Urinary bladder (tissue), 4 donors: ENCODE measurements around the gene IFITM10. TPM values are rescaled to one million over a fixed set of nuclear protein-coding genes. Genes with fewer than 3 reads are reported as not detected.

Experiments
- DNase-seq: peaks from one replicate; pipeline ENCODE4 v3.0.0-alpha.2; 2015; ENCODE audit errors: extremely low spot score
- H3K27ac ChIP-seq: one replicate; pipeline ENCODE4 v1.5.1; 2013; ENCODE audit warnings: low read depth, mild to moderate bottlenecking, moderate library complexity
- H3K36me3 ChIP-seq: one replicate; pipeline ENCODE4 v1.6.1; 2013; ENCODE audit warnings: mild to moderate bottlenecking, moderate library complexity; ENCODE audit not compliant: insufficient read depth
- H3K4me1 ChIP-seq: one replicate; pipeline ENCODE4 v1.6.1; 2013; ENCODE audit warnings: mild to moderate bottlenecking, moderate library complexity; ENCODE audit not compliant: insufficient read depth
- H3K4me3 ChIP-seq: one replicate; pipeline ENCODE4 v1.5.1; 2013; ENCODE audit warnings: low read depth, low read length
- WGBS: extraction: QIAGEN DNeasy Blood & Tissue Kit; methylation state at CpG from one replicate; pipeline ENCODE4 v1.1.7; 2013; 5-methylcytosine and 5-hydroxymethylcytosine counted together
- polyA plus RNA-seq: library from polyadenylated mRNA; stranded (reverse); fragments of 200-250 nt; gene quantifications from one replicate; pipeline ENCODE4 v1.2.3, GENCODE V29; 2013
- total RNA-seq: library from RNA; depleted of rRNA; stranded (reverse); fragments of >200 nt; gene quantifications from one replicate; pipeline ENCODE4 v1.2.3, GENCODE V29; 2014
- donor health status: healthy with polysubstance abuse.
- donor health status: healthy.

Gene IFITM10
- total and polyA plus RNA-seq, 2 donors: 1.0 to 1.9 TPM

DNA sequence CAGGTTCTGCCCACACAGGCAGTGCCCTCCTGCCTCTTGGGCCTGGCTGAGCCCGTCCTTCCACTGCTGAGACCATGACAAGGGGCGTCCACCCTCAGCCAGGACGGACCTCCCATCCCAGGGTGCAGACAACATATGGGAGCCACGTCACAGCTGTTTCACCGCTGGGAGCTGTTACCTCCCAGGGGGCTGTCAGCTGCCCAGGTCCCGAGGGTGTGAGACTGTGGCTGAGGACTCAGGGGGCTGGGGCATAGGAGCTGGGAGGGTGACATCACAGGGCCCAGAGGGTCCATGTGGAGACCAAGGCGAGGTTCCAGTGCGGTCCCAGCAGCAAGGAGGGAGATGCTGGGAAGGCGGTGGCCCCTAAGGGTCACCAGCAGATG is 31.2 kb upstream of the IFITM10 start:
- no peak for DNase-seq
- Histone ChIP-seq H3K36me3 (no peaks in the 10 kb centered on the region), H3K4me3 (no peak overlapping the region), H3K4me1 (no peaks in the 10 kb centered on the region), H3K27ac (no peak overlapping the region)
- WGBS: 79% methylated on average over 9 of the region's 9 CpGs

DNA sequence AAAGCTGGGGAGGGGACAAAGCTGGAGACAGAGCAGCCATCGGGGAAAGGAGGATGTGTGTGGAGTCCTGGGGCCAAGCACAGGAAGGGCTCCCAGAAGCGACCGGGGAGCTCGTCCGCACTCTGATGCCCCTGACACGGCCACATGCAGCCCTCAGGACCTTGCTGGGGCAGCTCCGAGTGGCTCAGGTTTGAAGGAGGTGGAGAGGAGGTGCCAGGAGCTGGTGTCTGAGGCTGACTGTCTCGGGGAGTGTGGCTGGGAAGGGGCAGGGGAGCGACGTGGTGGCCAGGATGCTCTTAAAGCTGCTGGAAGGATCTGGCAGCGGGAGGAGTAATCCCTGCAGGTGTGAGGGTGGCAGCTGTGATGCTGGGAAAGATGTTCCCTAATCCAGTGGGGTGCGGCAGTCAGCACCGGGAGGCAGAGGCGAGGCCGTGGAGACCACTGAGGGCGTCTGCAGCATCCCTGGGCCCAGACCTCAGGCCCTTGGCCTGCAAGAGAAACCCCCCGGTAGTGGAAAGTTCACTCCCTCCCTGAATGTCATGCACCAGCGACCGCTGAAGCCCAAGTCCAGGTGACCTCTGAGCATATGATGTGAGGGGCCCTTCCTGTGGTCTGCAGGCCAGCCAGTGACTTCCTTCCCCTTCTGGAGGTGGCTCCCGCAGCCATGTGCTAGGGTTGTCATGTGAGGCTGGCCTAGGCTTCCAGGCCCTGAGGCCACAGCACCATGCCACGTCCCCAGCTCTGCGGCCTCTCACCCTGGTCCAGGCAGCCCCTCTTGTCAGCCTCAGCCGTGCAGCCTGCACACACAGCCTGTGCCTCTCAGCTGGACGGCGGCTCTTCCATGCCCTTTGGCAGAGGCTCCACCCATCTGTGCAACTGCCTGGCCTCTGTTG is 30.6 kb upstream of the IFITM10 start:
- Histone ChIP-seq H3K36me3 (no peaks in the 10 kb centered on the region), H3K4me3 (no peak overlapping the region), H3K4me1 (no peaks in the 10 kb centered on the region), H3K27ac (no peak overlapping the region)
- DNase-seq: no peak
- 70% methylated on average over 25 of the region's 25 CpGs for WGBS

DNA sequence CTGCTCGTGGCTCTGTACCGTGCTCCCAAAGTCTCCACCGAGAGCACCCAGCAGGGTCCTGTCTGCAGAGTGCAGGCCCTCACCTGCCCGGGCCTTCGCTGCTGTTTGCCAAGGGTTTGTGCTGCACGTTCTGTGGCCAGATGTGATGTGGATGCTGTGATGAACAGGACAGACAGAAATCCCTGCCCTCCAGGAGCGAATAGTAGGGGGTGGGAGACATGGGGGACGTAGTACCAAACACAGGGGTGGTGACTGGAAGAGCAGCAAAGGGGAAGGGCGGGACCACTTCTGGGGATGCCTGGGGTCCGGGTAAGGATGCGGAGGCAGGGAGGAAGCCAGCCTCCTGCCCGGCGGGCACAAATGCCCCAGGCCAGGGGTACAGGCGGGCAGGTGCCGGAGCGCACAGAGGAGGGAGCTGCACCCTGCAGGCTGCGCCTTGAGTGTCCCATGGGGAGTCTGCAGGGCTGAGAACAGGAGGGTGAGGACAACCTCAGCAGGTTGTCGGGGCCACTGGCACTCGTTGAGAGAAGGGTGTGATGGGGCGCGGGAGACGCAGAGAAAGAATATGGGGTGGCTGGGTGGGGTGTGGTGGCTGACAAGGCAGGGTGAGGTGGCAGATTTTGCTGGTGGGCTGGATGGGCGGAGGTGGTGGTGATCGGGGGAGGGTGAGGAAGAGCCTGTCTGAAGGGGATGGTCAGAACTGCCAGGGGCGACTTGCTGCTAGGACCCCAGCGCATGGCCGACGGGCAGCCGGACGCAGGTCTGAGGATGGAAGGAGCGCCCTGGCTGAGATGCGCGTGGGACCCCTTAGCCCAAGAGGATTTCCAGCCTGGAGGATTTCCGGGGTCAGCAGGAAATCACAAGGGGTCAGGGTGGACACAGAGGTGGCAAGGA is 29.7 kb upstream of the IFITM10 start:
- 78% methylated on average over 34 of the region's 34 CpGs for WGBS
- DNase-seq: no peak
- no peaks in the 10 kb centered on the region for H3K4me1 ChIP-seq
- no peak overlapping the region for H3K4me3 ChIP-seq
- H3K27ac ChIP-seq: no peak overlapping the region
- no peaks in the 10 kb centered on the region for H3K36me3 ChIP-seq

DNA sequence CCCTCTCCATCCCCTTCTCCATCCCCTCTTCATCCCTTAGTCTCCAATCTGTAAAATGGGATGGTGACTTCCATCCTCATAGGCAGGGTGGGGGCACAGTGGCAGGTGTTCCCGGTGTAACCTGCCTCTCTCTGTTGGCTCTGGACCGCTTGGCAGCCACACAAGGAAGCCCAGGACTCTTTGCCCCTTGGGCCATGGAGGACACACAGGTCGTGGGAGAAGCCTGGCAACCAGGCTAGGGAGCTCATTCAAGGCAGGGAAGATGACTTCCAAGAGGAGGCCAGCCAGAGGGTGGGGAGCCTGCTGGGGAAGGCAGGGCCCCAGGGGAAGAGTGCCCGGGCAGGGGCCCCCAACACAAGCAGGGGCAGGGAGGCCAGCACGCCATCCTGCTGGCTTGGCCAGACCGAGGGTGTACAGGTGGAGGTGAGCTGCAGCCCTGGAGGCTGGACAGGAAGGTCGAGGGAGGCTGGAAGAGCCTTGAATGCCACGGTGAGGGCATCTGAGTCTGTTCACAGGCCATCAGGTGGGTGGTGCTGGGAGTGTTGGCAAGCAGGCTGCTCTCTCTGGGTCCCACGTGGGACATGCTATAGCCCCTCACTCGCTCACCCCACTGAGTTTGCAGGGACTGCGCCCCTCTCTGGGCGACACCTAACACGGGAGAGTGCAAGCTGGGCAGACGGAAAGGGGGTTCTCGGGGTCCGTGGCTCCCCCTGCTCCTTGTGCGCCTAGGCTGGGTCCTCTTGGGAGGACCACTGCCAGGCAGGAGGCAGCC is 28.8 kb upstream of the IFITM10 start:
- DNase-seq: no peak
- no peaks in the 10 kb centered on the region for H3K36me3 ChIP-seq
- no peaks in the 10 kb centered on the region for H3K4me1 ChIP-seq
- no peak overlapping the region for H3K27ac ChIP-seq
- 77% methylated on average over 17 of the region's 17 CpGs for WGBS
- H3K4me3 ChIP-seq: no peak overlapping the region

DNA sequence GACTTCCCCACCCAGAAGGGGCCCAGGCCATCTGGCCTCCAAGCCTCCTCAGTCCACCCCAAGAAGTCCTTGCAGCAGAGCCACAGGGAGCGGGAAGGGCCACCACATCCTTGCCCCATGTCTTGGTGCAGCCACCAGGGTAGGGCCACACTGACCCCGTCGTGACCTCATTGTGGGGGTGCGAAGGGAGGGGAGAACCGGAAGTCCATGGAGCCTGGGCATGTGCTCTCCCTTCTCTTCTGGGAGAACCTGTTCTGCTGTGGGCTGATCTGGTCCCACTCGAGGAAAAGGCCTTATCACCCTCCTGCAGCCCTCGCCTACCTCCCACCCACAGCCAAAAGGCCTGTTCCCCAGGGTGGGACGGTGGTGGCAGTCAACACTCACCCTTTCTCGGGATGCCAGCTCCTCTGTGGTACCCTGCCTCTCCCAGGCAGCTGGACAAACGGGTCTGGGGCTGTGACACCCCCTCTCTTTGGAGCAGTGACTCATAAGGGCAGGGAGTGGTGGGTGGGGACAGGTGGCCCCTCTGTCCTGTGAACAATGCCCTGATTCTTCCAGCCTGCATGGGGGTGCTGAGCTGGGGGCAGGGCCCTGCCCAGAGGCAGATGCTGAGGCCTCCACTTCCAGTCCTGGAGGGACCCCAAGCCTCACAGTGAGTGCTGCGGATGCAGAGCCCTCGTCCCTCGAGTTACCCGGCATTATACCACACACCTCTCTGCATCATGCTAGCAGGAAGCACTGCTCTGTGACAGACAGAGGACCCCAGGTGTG is 27.9 kb upstream of the IFITM10 start:
- no peak for DNase-seq
- H3K4me1 ChIP-seq: no peaks in the 10 kb centered on the region
- H3K4me3 ChIP-seq: no peak overlapping the region
- peak overlapping the region; percentile 0 for H3K27ac ChIP-seq
- WGBS: 72% methylated on average over 14 of the region's 14 CpGs
- H3K36me3 ChIP-seq: no peaks in the 10 kb centered on the region

DNA sequence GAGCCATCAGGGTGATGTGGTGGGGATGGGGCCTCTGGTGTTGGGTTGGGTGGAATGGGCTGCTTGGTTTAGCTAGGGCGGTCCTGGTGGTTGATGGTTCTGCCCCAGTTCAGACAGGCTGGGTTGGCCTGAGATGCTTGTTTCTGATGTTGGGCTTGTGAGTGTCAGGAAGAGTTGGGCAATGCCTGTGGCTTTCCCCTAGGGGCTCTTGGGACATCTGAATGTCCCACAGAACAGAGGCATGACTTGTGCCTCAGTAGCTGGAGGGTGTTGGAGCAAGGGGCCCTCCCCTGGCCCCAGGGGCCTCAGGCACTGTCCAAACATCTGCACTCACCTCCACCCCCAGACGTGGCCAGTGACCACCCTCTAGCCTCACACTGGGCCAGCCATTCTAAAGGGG is 27.3 kb upstream of the IFITM10 start:
- 76% methylated on average over 2 of the region's 2 CpGs for WGBS
- H3K27ac ChIP-seq: no peak overlapping the region
- H3K36me3 ChIP-seq: no peaks in the 10 kb centered on the region
- no peaks in the 10 kb centered on the region for H3K4me1 ChIP-seq
- DNase-seq: no peak
- H3K4me3 ChIP-seq: no peak overlapping the region

DNA sequence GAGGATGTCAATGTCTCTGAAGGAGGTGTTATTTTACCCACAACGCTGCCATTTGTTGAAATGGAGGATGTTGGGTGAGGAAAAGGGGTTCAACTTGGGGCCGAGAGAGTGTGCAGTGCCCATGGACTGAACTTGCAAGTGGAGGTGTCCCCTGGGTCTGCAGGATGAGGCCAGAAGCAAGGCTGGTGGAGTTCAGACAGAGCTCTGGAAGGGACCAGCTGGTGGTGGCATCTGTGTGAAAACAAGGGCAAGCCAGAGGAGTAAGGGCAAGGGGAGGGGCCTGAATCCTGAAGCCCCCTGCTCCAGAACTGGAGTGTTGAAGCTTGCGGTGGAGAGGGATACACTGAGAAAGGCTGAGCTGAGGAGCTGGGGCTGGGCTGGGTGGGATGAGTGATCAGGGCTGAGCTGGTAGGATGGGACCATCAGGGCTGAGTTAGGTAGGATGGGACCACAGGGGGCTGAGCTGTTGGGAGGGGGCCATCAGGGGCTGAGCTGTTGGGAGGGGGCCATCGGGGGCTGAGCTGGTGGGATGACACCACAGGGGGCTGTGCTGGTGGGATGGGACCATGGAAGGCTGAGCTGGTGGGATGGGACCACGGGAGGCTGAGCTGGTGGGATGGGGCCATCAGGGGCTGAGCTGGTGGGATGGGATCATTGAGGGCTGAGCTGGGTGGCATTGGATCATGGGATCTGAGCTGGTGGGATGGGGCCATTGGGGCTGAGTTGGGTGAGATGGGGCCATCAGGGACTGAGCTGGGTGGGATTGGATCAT is 26.7 kb upstream of the IFITM10 start:
- no peak overlapping the region for H3K4me3 ChIP-seq
- 93% methylated on average over 5 of the region's 5 CpGs for WGBS
- H3K27ac ChIP-seq: no peak overlapping the region
- no peak for DNase-seq
- no peaks in the 10 kb centered on the region for H3K4me1 ChIP-seq
- H3K36me3 ChIP-seq: no peaks in the 10 kb centered on the region

DNA sequence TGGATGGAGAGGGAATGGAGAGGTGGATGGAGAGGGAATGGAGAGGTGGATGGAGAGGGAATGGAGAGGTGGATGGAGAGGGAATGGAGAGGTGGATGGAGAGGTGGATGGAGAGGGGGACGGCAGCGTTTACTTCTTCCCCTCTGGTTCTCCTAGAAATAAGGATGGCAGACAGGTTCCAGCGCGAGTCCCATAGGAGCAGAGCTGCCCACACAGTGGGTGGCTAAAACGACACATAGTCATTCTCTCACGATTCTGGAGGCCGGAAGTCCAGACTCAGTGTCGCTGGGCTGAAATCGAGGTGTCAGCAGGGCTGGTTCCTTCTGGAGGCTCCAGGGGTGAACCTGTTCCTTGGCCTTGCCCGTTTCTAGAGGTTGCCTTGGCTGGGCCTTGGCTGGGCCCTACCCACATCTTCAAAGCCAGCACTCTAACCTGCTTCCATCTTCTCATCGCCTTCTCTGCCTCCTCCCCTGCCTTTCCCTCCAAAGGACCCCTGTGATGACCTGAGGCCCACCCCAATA is 26.0 kb upstream of the IFITM10 start:
- Histone ChIP-seq H3K36me3 (no peaks in the 10 kb centered on the region), H3K4me3 (no peak overlapping the region), H3K4me1 (no peaks in the 10 kb centered on the region), H3K27ac (no peak overlapping the region)
- 91% methylated on average over 11 of the region's 11 CpGs for WGBS
- no peak for DNase-seq

DNA sequence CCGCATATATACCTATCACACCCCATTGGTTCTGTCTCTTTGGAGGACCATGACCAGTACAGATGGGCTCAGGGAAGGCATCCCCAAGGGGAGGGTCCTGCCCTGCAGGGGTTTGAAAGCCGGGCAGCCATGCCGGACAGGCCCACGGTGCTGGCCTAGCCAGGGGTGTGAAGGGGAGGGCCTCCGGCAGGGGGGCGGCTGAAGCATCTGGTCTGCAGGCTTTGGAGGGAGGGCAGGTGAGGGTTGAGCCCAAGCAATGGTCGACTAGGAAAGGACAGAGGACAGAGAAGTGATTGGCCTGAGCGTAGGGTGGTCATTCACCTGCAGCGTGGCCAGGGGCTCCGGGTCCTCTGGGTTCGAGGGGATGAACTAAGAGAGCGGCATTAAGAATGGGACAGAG is 24.5 kb upstream of the IFITM10 start:
- DNase-seq: no peak
- Histone ChIP-seq H3K4me1 (no peaks in the 10 kb centered on the region), H3K36me3 (no peaks in the 10 kb centered on the region), H3K4me3 (no peak overlapping the region), H3K27ac (no peak overlapping the region)
- 86% methylated on average over 12 of the region's 12 CpGs for WGBS

DNA sequence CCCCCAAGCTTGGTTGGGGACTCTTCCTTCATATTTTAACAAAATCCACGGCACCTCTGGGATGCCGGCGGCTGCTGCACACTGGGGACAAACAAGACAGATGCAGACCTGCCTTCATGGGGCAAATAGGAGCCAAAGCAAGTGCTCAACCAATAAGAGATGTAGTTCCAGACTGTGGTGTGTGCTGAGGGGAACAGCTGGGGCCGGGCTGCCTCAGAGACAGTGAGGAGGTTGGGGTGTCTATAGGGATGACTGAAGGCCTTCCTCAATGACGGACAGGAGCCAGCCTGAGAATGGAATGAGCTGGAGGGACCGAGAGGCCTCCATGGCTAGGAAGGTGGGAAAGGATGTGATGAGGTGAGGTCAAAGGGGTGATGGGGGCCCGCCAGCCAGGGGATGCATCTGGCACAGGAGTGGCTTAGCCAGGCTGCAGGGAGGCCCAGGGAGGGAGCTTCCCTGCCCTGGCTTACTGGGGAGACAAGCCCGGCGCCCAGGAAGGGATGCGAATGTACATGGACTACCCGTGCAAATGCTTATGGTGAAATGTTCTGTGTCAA is 23.7 kb upstream of the IFITM10 start:
- Histone ChIP-seq H3K36me3 (no peaks in the 10 kb centered on the region), H3K4me1 (no peaks in the 10 kb centered on the region), H3K4me3 (no peak overlapping the region), H3K27ac (no peak overlapping the region)
- 93% methylated on average over 11 of the region's 11 CpGs for WGBS
- DNase-seq: no peak

DNA sequence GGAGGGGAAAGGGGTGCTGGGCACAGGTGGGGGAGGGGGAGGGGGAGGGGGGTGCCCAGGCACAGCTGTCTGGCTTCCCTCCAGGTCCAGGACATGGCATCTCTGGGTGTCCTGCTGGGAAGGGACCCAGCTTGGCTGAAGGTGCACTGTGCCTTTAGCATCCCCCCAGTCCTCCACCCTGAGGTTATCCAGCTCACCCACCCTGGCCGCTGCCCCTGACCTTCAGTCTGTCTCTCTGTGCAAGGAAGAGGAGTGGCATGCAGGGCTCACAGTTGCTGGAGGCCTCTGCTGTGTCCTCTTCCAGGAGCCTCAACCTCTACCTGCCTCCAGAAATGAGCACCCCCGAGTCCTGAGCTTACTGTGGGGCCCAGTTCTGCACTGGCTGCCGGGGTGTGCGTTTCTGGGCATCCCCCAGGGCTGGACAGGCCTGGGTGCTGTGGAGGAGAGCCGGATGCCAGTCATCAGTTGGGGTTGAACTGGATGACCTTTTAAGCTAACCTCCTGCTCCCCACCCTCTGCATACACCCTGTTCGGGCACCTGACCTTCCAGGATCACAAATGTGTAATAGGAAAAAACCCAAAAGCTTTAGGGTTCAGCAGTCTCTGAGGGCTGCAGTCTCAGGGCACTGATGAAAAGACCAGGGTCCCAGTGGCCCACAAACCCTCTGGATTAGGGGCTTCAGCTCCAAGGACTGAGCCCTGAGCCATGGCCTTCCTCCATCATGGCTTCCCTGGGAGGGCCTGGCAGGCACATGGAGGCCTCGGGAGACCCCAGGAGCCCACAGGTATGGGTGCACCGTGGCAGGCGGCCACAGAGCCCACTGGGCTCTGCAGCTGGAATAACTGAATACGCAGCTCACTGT is 23.0 kb upstream of the IFITM10 start:
- Histone ChIP-seq H3K4me3 (no peak overlapping the region), H3K4me1 (no peaks in the 10 kb centered on the region), H3K27ac (no peak overlapping the region), H3K36me3 (no peaks in the 10 kb centered on the region)
- 88% methylated on average over 10 of the region's 10 CpGs for WGBS
- no peak for DNase-seq
